Prostate gland (tissue), 2 donors: ENCODE data around the gene ADAR.

Source experiments
- CTCF ChIP-seq, 4 experiments: fragments of 200-600 bp in 2 of 4; fragments of 450-650 bp in 2 of 4; sonication (generic) in 2 of 4; IDR thresholded peaks; 1 replicate in 3 of 4; 2 replicates in 1 of 4; pipeline ENCODE4 v1.5.1; 2016 to 2019; ENCODE audit warnings: antibody characterized with exemption in 4 of 4, mild to moderate bottlenecking in 2 of 4, moderate library complexity in 2 of 4
- POLR2A ChIP-seq: fragments of 450-650 bp; IDR thresholded peaks from one replicate; pipeline ENCODE4 v1.6.1; 2016; ENCODE audit warnings: antibody characterized with exemption, mild to moderate bottlenecking
- POLR2AphosphoS5 ChIP-seq: sonication (generic); formaldehyde crosslinking; IDR thresholded peaks from one replicate; pipeline ENCODE4 v1.6.1; 2017; ENCODE audit warnings: antibody characterized with exemption

DNA sequence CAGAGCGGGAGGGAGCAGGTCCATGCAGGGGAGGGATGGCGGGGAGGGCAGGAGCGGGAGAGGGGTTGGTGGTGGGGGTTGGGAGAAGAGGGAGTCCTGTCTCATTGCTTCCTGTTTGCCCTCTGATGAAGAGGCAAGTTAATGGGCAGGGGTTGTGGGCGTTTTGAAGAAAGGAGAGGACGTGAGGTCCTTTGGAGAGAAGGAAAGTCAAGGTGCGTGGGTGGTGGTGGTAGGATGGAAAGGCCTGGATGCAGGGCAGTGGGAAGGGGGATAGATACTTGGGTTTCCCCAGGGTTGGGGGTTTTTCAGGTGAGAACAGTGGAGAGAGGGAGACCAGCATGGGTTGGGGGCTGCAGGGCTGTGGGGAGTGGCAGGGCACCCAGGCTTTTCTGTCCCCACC is 66.8 kb downstream of the ADAR start:
- TF ChIP-seq CTCF (IDR thresholded peaks at IDR 0.05): no peak
- no peak for TF ChIP-seq POLR2A
- TF ChIP-seq POLR2AphosphoS5: no peak
